ENCODE measurements around the gene PTPRT.

DNA sequence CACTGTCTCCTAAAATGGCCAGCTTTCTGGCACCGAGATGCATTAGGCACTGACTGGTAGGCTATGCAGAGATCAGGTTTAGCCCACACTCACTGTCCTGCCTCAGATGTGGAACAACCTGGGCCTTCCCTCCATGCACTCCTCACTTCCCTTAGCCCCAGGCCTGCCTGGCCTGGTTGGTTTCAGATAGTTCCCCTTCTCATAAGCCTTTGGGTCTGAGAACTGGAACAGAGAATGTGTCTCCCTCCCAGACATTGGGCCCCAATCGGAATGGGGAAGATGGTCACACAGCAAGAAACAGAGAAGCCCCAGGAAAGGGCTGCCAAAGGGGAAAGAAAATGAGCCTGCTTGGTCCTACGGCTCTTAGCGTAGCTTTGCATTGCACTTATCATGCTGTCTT is 809.4 kb downstream of the PTPRT start:
- TF ChIP-seq, protein P1, sequence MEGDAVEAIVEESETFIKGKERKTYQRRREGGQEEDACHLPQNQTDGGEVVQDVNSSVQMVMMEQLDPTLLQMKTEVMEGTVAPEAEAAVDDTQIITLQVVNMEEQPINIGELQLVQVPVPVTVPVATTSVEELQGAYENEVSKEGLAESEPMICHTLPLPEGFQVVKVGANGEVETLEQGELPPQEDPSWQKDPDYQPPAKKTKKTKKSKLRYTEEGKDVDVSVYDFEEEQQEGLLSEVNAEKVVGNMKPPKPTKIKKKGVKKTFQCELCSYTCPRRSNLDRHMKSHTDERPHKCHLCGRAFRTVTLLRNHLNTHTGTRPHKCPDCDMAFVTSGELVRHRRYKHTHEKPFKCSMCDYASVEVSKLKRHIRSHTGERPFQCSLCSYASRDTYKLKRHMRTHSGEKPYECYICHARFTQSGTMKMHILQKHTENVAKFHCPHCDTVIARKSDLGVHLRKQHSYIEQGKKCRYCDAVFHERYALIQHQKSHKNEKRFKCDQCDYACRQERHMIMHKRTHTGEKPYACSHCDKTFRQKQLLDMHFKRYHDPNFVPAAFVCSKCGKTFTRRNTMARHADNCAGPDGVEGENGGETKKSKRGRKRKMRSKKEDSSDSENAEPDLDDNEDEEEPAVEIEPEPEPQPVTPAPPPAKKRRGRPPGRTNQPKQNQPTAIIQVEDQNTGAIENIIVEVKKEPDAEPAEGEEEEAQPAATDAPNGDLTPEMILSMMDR (IDR thresholded peaks at IDR 0.05; ENCODE audit: low read depth, low read length, missing input control), result no peak
- TF ChIP-seq RXRA (IDR thresholded peaks at IDR 0.05), result no peak

Data from liver (tissue), 3 donors.